ENCODE measurements around the gene GATA3. TPM values are rescaled to one million over a fixed set of nuclear protein-coding genes. Genes with fewer than 3 reads are reported as not detected.

The GATA3 gene
- total and polyA plus RNA-seq, 2 of the 8 experiments (the other 6 are each of a cell fraction or from before 2014, with no cell fraction given), result 0.02 to 0.43 TPM

DNA sequence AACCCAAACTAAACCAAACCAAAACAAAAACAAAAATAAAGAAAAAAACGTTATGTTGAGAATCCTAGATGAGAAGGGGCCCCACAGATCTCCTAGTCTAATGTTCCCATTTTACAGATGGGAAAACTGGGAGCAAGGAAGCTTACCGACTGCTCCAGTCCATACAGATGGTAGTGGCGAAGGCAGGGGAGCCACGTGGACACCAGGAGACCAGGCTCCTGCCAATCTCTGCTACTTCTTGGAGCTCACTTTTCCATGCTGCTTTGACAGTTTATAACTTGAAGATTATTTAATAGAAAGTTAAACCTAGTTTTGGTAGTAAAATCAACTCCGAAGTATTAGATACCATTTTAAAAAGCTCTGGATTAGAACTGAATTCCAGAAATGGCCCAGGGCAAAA is 62.0 kb downstream of the GATA3 start:
- POLR2A ChIA-PET (ENCODE audit: partially characterized antibody), result no interaction called here
- Histone ChIP-seq H4K20me1 (replicated peaks in 1 of 2; ENCODE audit: control insufficient read depth in 1 of 2, insufficient read depth in 2 of 2, low read length in 2 of 2) (peaks cover 0 to 4% of the 10 kb centered on the region in 2 experiments), H4K91ac (replicated peaks; ENCODE audit: insufficient read length, low read length) (no peak overlapping the region), H3K56ac (replicated peaks; ENCODE audit: insufficient read length, low read depth, low read length) (no peak overlapping the region), H3K79me1 (ENCODE audit: low read depth, low read length) (no peaks in the 10 kb centered on the region), H3K27ac (ENCODE audit: low read depth, low read length) (no peak overlapping the region), H2AK5ac (ENCODE audit: low read depth, low read length) (no peak overlapping the region), H2BK20ac (ENCODE audit: low read length) (no peak overlapping the region), H3K14ac (ENCODE audit: insufficient read length) (no peak overlapping the region), H2BK12ac (ENCODE audit: low read depth, low read length) (no peak overlapping the region), H3K9me3 (ENCODE audit: insufficient read depth in 2 of 2, low read depth in 1 of 2, low read length in 1 of 2) (no peaks in the 10 kb centered on the region), H3K9ac (replicated peaks in 1 of 4; ENCODE audit: extremely low read depth in 1 of 4, low read depth in 3 of 4, low read length in 3 of 4) (no peak overlapping the region), H3K4me2 (ENCODE audit: insufficient read depth in 1 of 2, low read depth in 2 of 2, low read length in 2 of 2) (no peak overlapping the region), H3K23ac (ENCODE audit: insufficient read length) (no peak overlapping the region), H2AFZ (ENCODE audit: low read length) (no peak overlapping the region), H3K23me2 (ENCODE audit: low read depth, low read length) (peaks cover 7% of the 10 kb centered on the region; the same call in 1 of the 2 replicates), H2BK15ac (ENCODE audit: low read length) (no peak overlapping the region), H4K8ac (ENCODE audit: extremely low read depth, insufficient read depth, low read length) (no peak overlapping the region), H3K79me2 (ENCODE audit: control insufficient read depth in 1 of 2, insufficient read depth in 2 of 2, low read length in 2 of 2) (no peaks in the 10 kb centered on the region), H2BK5ac (ENCODE audit: low read depth, low read length) (no peak overlapping the region), H2BK120ac (replicated peaks; ENCODE audit: low read depth, low read length) (no peak overlapping the region), H3K18ac (ENCODE audit: extremely low read depth, low read length) (no peak overlapping the region), H3K4ac (replicated peaks; ENCODE audit: insufficient read length, low read depth, low read length) (no peak overlapping the region), H3K27me3 (replicated peaks in 1 of 4; ENCODE audit: control insufficient read depth in 3 of 4, extremely low read depth in 1 of 4, insufficient read depth in 3 of 4, low read length in 3 of 4) (no peaks in the 10 kb centered on the region), H4K5ac (ENCODE audit: insufficient read length, low read depth, low read length) (no peak overlapping the region), H3K4me3 (ENCODE audit: extremely low read depth in 1 of 4, insufficient read depth in 2 of 4, low read depth in 3 of 4, low read length in 4 of 4) (no peak overlapping the region), H3K4me1 (replicated peaks in 1 of 4; ENCODE audit: control insufficient read depth in 3 of 4, insufficient read depth in 4 of 4, low read length in 3 of 4) (no peaks in the 10 kb centered on the region), H3K36me3 (ENCODE audit: control insufficient read depth in 2 of 4, insufficient read depth in 4 of 4, low read length in 3 of 4) (no peaks in the 10 kb centered on the region)
- 62% methylated on average over 5 of the region's 5 CpGs; no CpG with 5 or more reads in 1 of the 2 experiments for WGBS, 2 experiments (ENCODE audit: extremely low coverage in 1 of 2, insufficient coverage in 1 of 2, insufficient read length in 1 of 2, insufficient replicate concordance in 2 of 2, low coverage in 1 of 2, low lambda C conversion rate in 2 of 2, missing lambda C conversion rate in 1 of 2)
- CTCF ChIA-PET (ENCODE audit: partially characterized antibody), result interaction anchor here (0.6 to 1.2 kb wide), 4 partner anchors 10 to 1111 kb away, joined by 3 read pairs; no protein-coding TSS in a partner anchor
- DNase-seq (ENCODE audit: low read depth in 1 of 2, low spot score in 2 of 2), result no peak
- no peak for FAIRE-seq
- TF ChIP-seq SAP30 (IDR thresholded peaks at IDR 0.05; ENCODE audit: insufficient read depth, insufficient replicate concordance, low read length) (no peak), POU5F1 (IDR thresholded peaks at IDR 0.05; ENCODE audit: low read depth, low read length) (no peak), HDAC6 (IDR thresholded peaks at IDR 0.05; ENCODE audit: low read depth, low read length) (no peak), POLR2AphosphoS5 (IDR thresholded peaks at IDR 0.05; ENCODE audit: low read depth, low read length) (no peak), CEBPB (IDR thresholded peaks at IDR 0.05; ENCODE audit: low read depth, low read length) (no peak), ZNF274 (IDR thresholded peaks at IDR 0.05; ENCODE audit: borderline replicate concordance, extremely low read depth, low read length) (no peak), BACH1 (IDR thresholded peaks at IDR 0.05; ENCODE audit: low read length) (no peak), CHD2 (IDR thresholded peaks at IDR 0.05; ENCODE audit: low read length) (no peak), TCF12 (IDR thresholded peaks at IDR 0.05; ENCODE audit: low read depth, low read length) (no peak), TEAD4 (IDR thresholded peaks at IDR 0.05; ENCODE audit: low read depth, low read length) (no peak), CBX5 (IDR thresholded peaks at IDR 0.05; ENCODE audit: low read depth, low read length) (no peak), MAX (IDR thresholded peaks at IDR 0.05) (no peak), EP300 (IDR thresholded peaks at IDR 0.05; ENCODE audit: borderline replicate concordance in 1 of 2, low read depth in 2 of 2, low read length in 2 of 2) (no peak), SP2 (IDR thresholded peaks at IDR 0.05; ENCODE audit: low read length) (no peak)
- TF ChIP-seq, protein P1, sequence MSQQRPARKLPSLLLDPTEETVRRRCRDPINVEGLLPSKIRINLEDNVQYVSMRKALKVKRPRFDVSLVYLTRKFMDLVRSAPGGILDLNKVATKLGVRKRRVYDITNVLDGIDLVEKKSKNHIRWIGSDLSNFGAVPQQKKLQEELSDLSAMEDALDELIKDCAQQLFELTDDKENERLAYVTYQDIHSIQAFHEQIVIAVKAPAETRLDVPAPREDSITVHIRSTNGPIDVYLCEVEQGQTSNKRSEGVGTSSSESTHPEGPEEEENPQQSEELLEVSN (IDR thresholded peaks at IDR 0.05), result no peak

Data from H1 (cell line).